Activated B cell treated with CpG ODN at 0.5 μM for 24 hours (primary cell): ENCODE results near the gene DHRSX. TPM values are rescaled to one million over a fixed set of nuclear protein-coding genes. Genes with fewer than 3 reads are reported as not detected.
A peak's percentile ranks its signal among the peaks of the same experiment; 100 is the strongest.
"Not testable (repeated sequence)": the region's sequence is repeated elsewhere in the genome, so short reads cannot be mapped to it uniquely, and the experiment has no call there.

ENCODE experiments used
- ATAC-seq: fragments of 200-7000 bp; cut with Tn5 transposase; one replicate; pipeline ENCODE4 v1.10.0; 2021; ENCODE audit warnings: low read depth, mild to moderate bottlenecking, moderate library complexity
- CTCF ChIA-PET: fragments of 350-600 bp; sonication (Branson Sonifier 250); formaldehyde crosslinking; loops from one replicate; lab custom pipeline; 2021; ENCODE audit warnings: antibody characterized with exemption; lab: Charles Lee
- POLR2A ChIA-PET: fragments of 350-600 bp; sonication (Branson Sonifier 250); formaldehyde crosslinking; loops from one replicate; lab custom pipeline; 2021; ENCODE audit warnings: antibody characterized with exemption; lab: Charles Lee
- DNase-seq: peaks from one replicate; pipeline ENCODE4 v3.0.0; 2022
- H3K27ac Mint-ChIP-seq: one replicate; pipeline ENCODE4 v1.8.0; 2020; ENCODE audit warnings: mixed read lengths
- H3K27me3 Mint-ChIP-seq: one replicate; pipeline ENCODE4 v1.8.0; 2021; ENCODE audit warnings: mixed read lengths
- H3K36me3 Mint-ChIP-seq: one replicate; pipeline ENCODE4 v1.8.0; 2021; ENCODE audit warnings: low read depth, mixed read lengths
- H3K4me1 Mint-ChIP-seq: one replicate; pipeline ENCODE4 v1.8.0; 2021; ENCODE audit warnings: mixed read lengths
- H3K4me3 Mint-ChIP-seq: one replicate; pipeline ENCODE4 v1.8.0; 2020; ENCODE audit warnings: mild to moderate bottlenecking, mixed read lengths
- H3K9me3 Mint-ChIP-seq: one replicate; pipeline ENCODE4 v1.8.0; 2020; ENCODE audit warnings: mixed read lengths
- CTCF ChIP-seq: fragments of 200-600 bp; IDR thresholded peaks from one replicate; pipeline ENCODE4 v1.8.0; 2022; ENCODE audit warnings: antibody characterized with exemption, mild to moderate bottlenecking
- intact Hi-C: fragments of 100-400 bp; cut with micrococcal nuclease; formaldehyde crosslinking; loops from one replicate; pipeline ENCODE4 v1.15.1; 2024
- total RNA-seq: library from RNA; stranded (reverse); gene quantifications from 2 replicates; pipeline ENCODE4 v1.2.3, GENCODE V29; 2022

The DHRSX gene
- total RNA-seq, 1 donor from 2014 or later = 28.3 TPM

- Mint-ChIP-seq H3K4me1 (peaks cover 2% of the 10 kb centered on the region), H3K9me3 (no peaks in the 10 kb centered on the region), H3K27ac (no peak overlapping the region), H3K36me3 (peaks cover 31% of the 10 kb centered on the region), H3K4me3 (no peak overlapping the region), H3K27me3 (no peaks in the 10 kb centered on the region)
- ATAC-seq = no peak
- no peak for DNase-seq
- ChIA-PET CTCF (no interaction called here), POLR2A (no interaction called here)
- intact Hi-C loops = no loop called here
- TF ChIP-seq CTCF = no peak
These were observed 218.2 kb downstream of the DHRSX start for GRCh38 chrX:2282490-2283090.

- DNase-seq (no peak), ATAC-seq (no peak)
- POLR2A ChIA-PET = no interaction called here
- no peaks in the 10 kb centered on the region for H3K4me1 Mint-ChIP-seq
- no peak overlapping the region for H3K27ac Mint-ChIP-seq
- TF ChIP-seq CTCF = no peak
- H3K36me3 Mint-ChIP-seq = peaks cover 36% of the 10 kb centered on the region
- H3K27me3 Mint-ChIP-seq = no peaks in the 10 kb centered on the region
- intact Hi-C loops = no loop called here
- H3K9me3 Mint-ChIP-seq = peaks cover 4% of the 10 kb centered on the region
- CTCF ChIA-PET = no interaction called here
- no peak overlapping the region for H3K4me3 Mint-ChIP-seq
These were observed 228.4 kb downstream of the DHRSX start for GRCh38 chrX:2272337-2272736.

GRCh38 chrX:2271595-2271994 lies 229.2 kb downstream of the DHRSX start:
- DNase-seq, H3K27me3 Mint-ChIP-seq, CTCF ChIA-PET, ATAC-seq, H3K4me3 Mint-ChIP-seq, intact Hi-C loops, POLR2A ChIA-PET, H3K27ac Mint-ChIP-seq, H3K9me3 Mint-ChIP-seq, H3K4me1 Mint-ChIP-seq: not testable (repeated sequence)
- H3K36me3 Mint-ChIP-seq = peaks cover 39% of the 10 kb centered on the region

- H3K4me3 Mint-ChIP-seq, DNase-seq, ATAC-seq, H3K4me1 Mint-ChIP-seq, intact Hi-C loops, H3K27me3 Mint-ChIP-seq, H3K9me3 Mint-ChIP-seq, POLR2A ChIA-PET, H3K27ac Mint-ChIP-seq, CTCF ChIA-PET: not testable (repeated sequence)
- H3K36me3 Mint-ChIP-seq = peaks cover 39% of the 10 kb centered on the region
These were observed 230.0 kb downstream of the DHRSX start for GRCh38 chrX:2270783-2271182.

- no peak for ATAC-seq
- Mint-ChIP-seq H3K4me1 (no peaks in the 10 kb centered on the region), H3K4me3 (no peak overlapping the region), H3K9me3 (peaks cover 4% of the 10 kb centered on the region), H3K27me3 (no peaks in the 10 kb centered on the region), H3K36me3 (peaks cover 47% of the 10 kb centered on the region), H3K27ac (no peak overlapping the region)
- no peak for TF ChIP-seq CTCF
- intact Hi-C loops = no loop called here
- DNase-seq = no peak
- ChIA-PET CTCF (no interaction called here), POLR2A (no interaction called here)
These were observed 232.9 kb downstream of the DHRSX start for GRCh38 chrX:2267890-2268289.

GRCh38 chrX:2266445-2267349 lies 234.1 kb downstream of the DHRSX start:
- no peak overlapping the region for H3K4me3 Mint-ChIP-seq
- no peak for TF ChIP-seq CTCF
- H3K36me3 Mint-ChIP-seq = peaks cover 46% of the 10 kb centered on the region
- intact Hi-C loops = no loop called here
- POLR2A ChIA-PET = no interaction called here
- peaks cover 4% of the 10 kb centered on the region for H3K9me3 Mint-ChIP-seq
- peaks cover 9% of the 10 kb centered on the region for H3K4me1 Mint-ChIP-seq
- ATAC-seq (peak; percentile 32), DNase-seq (no peak)
- CTCF ChIA-PET = no interaction called here
- H3K27ac Mint-ChIP-seq = no peak overlapping the region
- H3K27me3 Mint-ChIP-seq = no peaks in the 10 kb centered on the region

- H3K4me3 Mint-ChIP-seq, H3K27me3 Mint-ChIP-seq, DNase-seq, intact Hi-C loops, H3K9me3 Mint-ChIP-seq, ATAC-seq, H3K27ac Mint-ChIP-seq, POLR2A ChIA-PET, CTCF ChIA-PET: not testable (repeated sequence)
- peaks cover 40% of the 10 kb centered on the region for H3K36me3 Mint-ChIP-seq
- H3K4me1 Mint-ChIP-seq = peaks cover 12% of the 10 kb centered on the region
These were observed 234.9 kb downstream of the DHRSX start for GRCh38 chrX:2265658-2266444.
